HS-5 (cell line): Measurements from ENCODE around the gene NSD2.

Experiments used
- DNase-seq: peaks from one replicate; pipeline ENCODE4 v3.0.0-alpha.2; 2012; ENCODE audit warnings: low read depth

NSD2 gene

DNA sequence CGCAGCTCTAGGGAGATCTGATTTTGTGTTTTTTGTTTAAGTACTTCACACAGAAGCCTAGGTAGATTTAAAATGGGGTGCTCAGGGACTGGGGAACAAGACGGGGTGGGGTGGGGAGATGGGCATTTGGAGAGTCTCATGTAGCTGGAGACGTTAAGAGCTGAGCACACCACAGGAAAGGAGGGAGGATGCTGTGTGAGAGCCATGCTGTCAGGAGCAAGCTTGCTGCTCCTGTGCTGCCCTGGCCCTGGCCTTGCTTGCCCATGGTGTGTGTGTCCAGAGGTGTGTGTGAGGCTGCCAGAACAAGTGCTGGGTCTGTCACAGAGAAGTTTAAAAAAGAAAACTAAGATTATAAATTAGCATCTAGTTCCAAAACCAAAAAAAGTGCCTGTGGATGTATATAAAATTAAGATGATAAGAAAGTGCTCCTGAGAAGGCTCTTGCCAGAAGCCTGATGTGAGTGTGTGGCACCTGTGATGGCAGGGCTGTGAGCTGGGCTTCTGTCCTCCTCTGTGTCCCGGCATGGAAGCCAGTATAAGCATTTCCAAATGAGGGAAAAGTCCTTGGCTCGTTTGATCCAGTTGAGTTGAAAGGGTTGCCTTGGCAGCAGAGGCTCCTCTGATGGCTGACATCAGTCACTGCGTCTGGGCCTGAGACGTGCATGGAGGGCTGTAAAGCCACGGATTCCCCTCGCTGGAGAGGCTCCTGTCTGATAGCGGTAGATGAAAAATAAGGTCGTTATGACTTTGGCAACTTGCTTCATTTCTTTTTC lies 74.1 kb downstream of the NSD2 start:
- DNase-seq, result no peak

- no peak for DNase-seq
Measured at GRCh38 chr4:1945912-1946311, 74.7 kb downstream of the NSD2 start.

GRCh38 chr4:1948232-1948631 lies 77.0 kb downstream of the NSD2 start:
- no peak for DNase-seq

GRCh38 chr4:1948892-1949436 lies 77.8 kb downstream of the NSD2 start:
- no peak for DNase-seq

GRCh38 chr4:1950369-1950768 lies 79.2 kb downstream of the NSD2 start:
- no peak for DNase-seq

DNA sequence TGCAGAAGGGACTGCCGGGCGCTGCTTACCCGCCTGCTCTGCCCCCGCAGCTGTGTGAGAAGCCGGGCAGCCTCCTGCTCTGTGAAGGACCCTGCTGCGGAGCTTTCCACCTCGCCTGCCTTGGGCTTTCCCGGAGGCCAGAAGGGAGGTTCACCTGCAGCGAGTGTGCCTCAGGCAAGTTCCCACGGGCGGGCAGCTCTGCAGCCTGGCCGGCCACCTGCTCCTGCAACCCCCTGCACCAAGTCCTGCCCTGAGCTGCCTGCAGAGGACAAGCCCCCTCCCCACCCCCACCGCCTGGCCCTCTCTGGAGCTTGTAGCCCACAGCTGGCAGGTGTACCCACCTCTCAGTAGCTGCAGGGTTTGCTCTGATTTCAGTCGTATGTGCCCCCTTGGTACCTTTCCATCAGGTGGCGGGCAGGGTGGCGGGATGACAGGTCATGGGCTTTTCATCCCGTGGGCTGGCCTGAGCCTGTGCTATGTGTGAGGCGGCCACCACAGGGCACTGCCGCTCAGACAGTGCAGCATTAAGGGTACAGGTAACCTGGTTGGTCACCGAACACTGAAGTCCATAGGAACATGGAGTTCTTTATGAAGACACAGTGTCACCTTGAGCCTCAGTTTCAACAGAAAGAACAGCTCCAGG lies 81.0 kb downstream of the NSD2 start:
- no peak for DNase-seq

DNA sequence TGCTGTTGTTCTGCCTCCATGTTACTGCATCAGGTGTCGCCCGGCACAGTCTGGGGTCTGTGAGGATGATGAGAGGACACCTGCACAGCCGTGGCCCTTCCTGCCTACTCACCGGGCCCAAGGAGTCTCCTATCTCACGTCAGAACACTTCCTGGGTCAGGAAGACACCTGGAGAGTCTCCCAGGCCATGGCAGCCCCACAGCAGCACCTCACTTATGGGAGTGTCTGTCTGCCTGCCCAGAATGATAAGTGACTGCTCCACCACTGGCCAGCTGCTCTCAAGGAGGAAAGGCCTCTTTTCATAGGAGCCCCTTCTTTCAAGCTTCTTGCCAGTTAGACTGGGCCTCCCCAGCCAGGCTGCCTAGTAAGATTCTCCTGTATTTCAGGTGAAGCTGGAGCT lies 81.5 kb downstream of the NSD2 start:
- DNase-seq, result no peak

GRCh38 chr4:1953335-1953734 lies 82.1 kb downstream of the NSD2 start:
- DNase-seq, result no peak

GRCh38 chr4:1956631-1957030 lies 85.4 kb downstream of the NSD2 start:
- no peak for DNase-seq

DNA sequence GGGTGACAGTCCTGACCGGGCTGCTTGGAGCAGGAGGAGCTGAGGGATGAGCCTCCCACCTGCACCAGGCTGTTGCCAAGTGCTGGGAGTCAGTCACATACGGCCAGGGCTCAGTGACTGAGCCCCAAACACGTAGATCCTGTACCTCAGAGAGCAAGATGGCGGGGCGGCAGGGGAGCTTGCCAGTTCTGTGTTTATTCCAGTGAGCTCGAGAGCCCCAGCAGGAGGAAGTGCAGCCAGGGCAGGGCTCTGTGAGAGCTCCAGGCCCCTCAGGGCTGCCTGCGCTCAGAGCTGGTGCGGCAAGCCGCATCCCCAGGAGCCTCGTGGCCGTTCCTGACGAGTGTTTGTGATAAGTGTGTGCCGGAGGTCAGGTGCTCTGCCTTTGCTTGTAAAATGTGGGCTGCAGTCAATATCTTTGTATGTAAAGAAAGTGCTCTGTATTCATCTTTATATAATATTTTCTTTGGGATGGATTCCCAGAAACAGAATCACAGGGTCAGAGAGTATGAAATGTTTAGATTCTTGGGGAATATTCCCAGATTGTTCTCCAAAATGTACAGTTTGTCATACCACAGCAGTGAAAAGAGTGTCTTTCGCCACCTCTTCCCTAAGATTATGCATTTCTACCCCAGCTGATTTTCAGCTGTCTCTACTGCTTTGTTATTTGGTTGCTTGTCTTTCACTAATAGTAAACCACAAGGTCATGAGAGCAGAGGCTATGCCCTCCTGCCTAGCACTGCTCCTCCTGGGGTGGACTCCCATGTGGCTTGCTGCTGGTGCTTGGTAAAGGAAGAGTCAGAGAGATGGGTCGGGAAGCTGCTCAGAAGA lies 87.3 kb downstream of the NSD2 start:
- no peak for DNase-seq

DNA sequence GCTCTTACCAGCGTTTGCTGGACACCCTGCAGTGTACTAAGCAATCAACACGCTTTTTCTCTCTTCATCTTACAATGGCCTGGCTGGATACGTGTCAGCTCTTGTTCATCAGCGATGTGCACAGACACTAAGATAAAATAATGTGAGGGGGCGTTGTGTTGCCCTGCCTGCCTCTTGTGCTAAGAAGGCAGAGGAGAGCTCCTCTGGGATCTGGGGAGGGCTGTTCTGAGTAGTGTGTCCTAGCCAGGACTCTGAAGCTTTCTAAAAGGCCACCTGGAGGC lies 87.9 kb downstream of the NSD2 start:
- DNase-seq, result no peak

- no peak for DNase-seq
Measured at GRCh38 chr4:1960170-1960825, 89.1 kb downstream of the NSD2 start.

- DNase-seq, result no peak
Measured at GRCh38 chr4:1961038-1961437, 89.8 kb downstream of the NSD2 start.

DNA sequence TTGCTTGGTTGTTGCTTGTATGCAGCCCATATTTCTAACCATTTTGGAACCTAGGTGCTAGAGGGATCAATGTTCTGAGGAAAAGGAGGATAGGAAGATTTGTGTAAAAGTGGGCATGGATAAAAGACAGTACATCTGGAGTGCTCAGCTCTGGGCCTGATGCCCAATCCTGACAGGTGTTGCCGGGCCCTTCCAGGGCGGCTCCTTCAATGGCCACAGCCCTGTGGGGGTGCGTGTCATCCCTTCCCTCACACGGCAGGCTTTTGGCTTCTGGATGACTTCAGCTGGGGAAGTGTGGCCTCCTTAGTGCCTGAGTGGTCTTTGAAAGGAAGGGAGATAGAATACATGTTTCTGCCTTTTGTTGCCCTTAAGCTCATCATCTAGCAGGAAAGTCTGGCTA lies 90.4 kb downstream of the NSD2 start:
- DNase-seq, result no peak

GRCh38 chr4:1962980-1963379 lies 91.8 kb downstream of the NSD2 start:
- DNase-seq, result no peak

DNA sequence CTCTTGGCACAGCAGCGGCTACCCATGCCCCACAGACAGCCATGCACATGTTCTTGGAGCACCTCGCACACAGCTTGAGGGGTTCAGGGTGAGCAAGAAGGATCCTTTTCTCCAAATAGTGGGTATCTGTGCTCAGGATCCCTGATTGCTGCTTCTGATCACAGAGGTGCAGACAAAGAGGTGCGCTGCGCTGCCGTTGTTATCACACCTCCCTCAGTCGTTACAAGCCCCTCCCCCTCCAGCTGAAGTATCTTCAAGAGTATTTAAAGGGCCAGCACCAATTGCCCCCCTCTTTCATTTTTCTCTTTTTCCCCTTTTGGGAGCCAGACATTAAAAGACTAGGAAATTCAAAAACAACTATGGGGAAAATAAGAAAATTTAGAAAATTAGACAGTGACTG lies 93.2 kb downstream of the NSD2 start:
- no peak for DNase-seq

DNA sequence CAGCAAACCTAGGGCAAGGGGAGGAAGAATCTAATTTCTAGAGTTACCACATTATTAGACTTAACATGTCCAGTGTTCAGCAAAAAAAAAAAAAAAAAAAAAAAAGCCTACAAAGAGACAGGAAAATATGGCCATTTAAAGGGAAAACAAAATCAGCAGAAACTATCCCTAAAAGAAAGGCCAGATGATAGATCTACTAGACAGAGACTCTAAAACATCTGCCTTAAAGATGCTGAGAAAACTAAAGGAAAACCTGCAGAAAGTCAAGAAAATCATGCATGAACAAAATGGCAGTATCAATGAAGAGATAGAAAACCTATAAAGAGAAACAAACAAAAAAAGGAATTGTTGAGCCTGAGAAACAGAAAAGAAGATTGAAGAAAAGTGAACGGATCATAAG lies 93.8 kb downstream of the NSD2 start:
- DNase-seq, result no peak

DNA sequence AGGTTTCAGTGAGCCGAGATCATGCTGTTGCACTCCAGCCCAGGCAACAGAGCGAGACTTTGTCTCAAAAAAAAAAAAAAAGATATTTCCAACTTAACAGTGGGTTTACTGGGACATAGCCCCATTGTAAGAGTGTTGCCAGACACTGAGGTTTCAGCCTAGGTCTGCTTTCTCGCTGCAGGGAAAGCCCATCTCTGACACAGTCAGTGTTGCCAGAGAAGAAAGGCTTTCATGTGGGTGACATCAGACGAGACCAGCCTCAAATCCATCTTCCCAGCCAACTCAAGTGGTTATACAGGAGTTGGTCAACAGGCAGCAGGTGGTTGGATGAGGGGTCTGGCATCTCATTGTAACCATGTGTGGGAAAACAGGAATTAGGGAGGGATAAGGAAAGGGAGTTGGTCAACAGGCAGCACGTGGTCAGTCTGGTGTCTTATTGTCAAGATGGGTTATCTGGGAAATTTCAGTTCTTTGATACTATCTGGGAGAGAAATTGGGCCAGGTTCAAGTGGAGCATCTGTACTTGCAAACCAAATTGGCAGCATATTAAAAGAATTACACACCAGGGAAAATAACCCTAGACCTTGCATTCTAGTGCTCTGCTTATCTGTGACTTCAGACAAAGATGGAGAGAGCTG lies 96.4 kb downstream of the NSD2 start:
- no peak for DNase-seq

- DNase-seq, result no peak
Measured at GRCh38 chr4:1968686-1969295, 97.6 kb downstream of the NSD2 start.

DNA sequence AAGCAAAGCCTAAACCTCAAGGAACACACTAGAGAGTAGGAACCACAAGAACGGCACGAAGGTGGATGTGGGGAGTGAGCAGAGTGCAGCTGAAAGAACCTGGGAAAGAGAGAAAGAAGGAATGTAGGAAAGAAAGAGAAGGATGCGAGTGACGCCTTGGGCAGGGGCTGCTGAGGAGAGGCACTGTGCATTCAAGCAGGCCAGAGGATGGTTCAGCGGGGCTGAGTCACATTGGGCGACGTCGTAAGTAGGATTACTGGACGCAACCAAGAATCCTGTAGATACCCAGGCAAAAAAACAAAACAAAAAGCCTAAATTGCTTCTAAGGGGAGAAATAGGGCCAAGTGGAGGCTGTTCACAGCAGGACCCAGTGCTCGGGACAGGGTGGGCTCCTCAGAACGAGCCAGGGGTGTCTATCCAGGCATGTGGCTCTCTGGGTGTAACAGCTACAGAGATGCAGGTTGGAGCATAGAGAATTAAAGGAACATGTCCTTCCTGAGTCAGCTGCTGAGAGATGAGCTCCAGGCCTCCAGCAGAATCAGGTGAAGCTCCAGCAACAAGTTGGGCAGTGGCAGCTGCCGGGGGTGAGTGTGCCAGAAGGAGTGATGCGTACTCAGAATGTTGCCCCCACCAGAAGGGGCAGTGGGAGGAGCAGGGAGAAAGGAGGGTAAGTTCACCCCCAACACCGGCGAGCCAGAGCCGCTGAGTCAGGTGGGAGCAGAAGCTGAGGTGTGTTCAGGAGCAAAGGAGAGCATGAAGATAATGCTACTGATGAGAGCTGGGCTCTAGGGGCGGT lies 98.9 kb downstream of the NSD2 start:
- DNase-seq, result no peak

GRCh38 chr4:1970926-1971325 lies 99.7 kb downstream of the NSD2 start:
- no peak for DNase-seq
